Pancreas (tissue), 10 donors: ENCODE measurements around the gene ZCCHC9. TPM values are rescaled to one million over a fixed set of nuclear protein-coding genes. Genes with fewer than 3 reads are reported as not detected.

Experiments
- ATAC-seq, 4 donors: fragments of 200-7000 bp; cut with Tn5 transposase; one replicate each; pipeline versions ENCODE4 v1.8.0 to v1.9.1; 2020; ENCODE audit warnings: mild to moderate bottlenecking in 4 of 4, moderate library complexity in 4 of 4
- DNase-seq, 6 donors: peaks; one replicate each; pipeline ENCODE4 v3.0.0-alpha.2; 2020
- FAIRE-seq: peaks from 2 replicates; lab custom pipeline; 2012; peaks lifted over from hg19 to GRCh38; lab: Jason Lieb, UNC
- H3K27ac ChIP-seq, 4 donors: fragments of 200-600 bp; sonication (generic); 1 replicate in 3 of 4; 2 replicates in 1 of 4; pipeline versions ENCODE4 v1.5.0 to v1.8.0; 2020
- H3K27me3 ChIP-seq, 4 donors: fragments of 200-600 bp; one replicate each; pipeline ENCODE4 v1.8.0; 2021
- H3K36me3 ChIP-seq, 3 donors: fragments of 200-600 bp; sonication (generic) in 1 of 3; one replicate each; pipeline versions ENCODE4 v1.5.0 to v1.8.0; 2020 to 2021
- H3K4me1 ChIP-seq, 3 donors: fragments of 200-600 bp; one replicate each; pipeline ENCODE4 v1.8.0; 2021
- H3K4me3 ChIP-seq, 4 donors: fragments of 200-600 bp; sonication (generic) in 2 of 4; one replicate each; pipeline versions ENCODE4 v1.5.0 to v1.8.0; 2020 to 2021
- H3K9me3 ChIP-seq, 4 donors: fragments of 200-600 bp; one replicate each; pipeline ENCODE4 v1.8.0; 2021
- WGBS, 2 donors: extraction: QIAGEN DNeasy Blood & Tissue Kit; methylation state at CpG; one replicate each; pipeline ENCODE4 v1.1.7; 2013; 5-methylcytosine and 5-hydroxymethylcytosine counted together
- intact Hi-C, 3 donors: fragments of 100-400 bp; cut with DNase I; formaldehyde crosslinking; loops; one replicate each; pipeline versions ENCODE4 v1.11.1 to v1.14.2; 2022
- polyA plus RNA-seq, 2 donors: library from polyadenylated mRNA; stranded (reverse); fragments of 200-250 nt; gene quantifications; one replicate each; pipeline ENCODE4 v1.2.3, GENCODE V29; 2013
- total RNA-seq, 6 donors: library from RNA; stranded (reverse); fragmentation: NEBNext Ultra II Directional in 4 of 6; extraction: Animal tissue kit (Norgen Biotek cat#: 25700) in 4 of 6; gene quantifications; one replicate each; pipeline versions ENCODE4 v1.2.1 to v1.2.4, GENCODE V29; 2021 to 2023
- TF ChIP-seq, protein P1 (sequence below), 4 donors: fragments of 200-600 bp; sonication (generic) in 3 of 4; IDR thresholded peaks; one replicate each; pipeline versions ENCODE4 v1.5.0 to v1.8.0; 2021; ENCODE audit warnings: antibody characterized with exemption in 4 of 4
- donor health status: healthy with polysubstance abuse.
- donor health status: DM: no; HTN: no; CAD: no; lungs with moderate emphysema.
- donor health status: DM: no; HTN: no; CAD: no.
- donor health status: control.
- donor health status: control.
- donor health status: Bipolar disorder and iron deficiency.
- donor health status: DM: yes; HTN: yes; CAD: no.
- donor health status: DM: no; HTN: no; CAD: no.
- donor health status: DM: no; HTN: no; CAD: no.
- donor health status: DM: yes; HTN: yes; CAD: no.

Gene ZCCHC9
- total and polyA plus RNA-seq, 8 donors: 6.1 to 14.7 (median 7.6) TPM

DNA sequence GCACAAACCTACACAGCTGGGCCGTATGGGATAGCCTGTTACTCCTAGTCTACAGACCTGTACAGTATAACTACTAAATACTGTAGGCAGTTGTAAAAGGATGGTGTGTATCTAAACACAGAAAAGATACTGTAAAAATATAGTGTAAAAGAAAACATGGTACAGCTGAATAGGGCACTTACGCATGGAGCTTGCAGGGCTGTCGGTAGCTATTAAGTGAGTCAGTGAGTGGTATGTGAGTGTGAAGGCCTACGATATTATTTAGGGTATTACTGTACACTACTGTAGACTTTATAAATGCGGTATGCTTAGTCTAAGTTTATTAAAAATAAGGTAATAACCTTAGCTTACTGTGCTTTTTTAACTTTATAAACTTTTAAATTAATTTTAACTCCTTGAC lies 1.2 kb downstream of the ZCCHC9 start:
- Histone ChIP-seq H3K36me3 (no peaks in the 10 kb centered on the region), H3K4me1 (peaks cover 6 to 25% (median 19%) of the 10 kb centered on the region in 3 donors), H3K4me3 (peak overlapping the region in 3 of 4 donors; percentile 57 to 83 (median 62)), H3K9me3 (no peaks in the 10 kb centered on the region), H3K27ac (no peak overlapping the region), H3K27me3 (no peaks in the 10 kb centered on the region)
- 83 to 92% methylated on average over 5 of the region's 5 CpGs for WGBS, 2 donors
- intact Hi-C loops: no loop called here
- TF ChIP-seq, protein P1, sequence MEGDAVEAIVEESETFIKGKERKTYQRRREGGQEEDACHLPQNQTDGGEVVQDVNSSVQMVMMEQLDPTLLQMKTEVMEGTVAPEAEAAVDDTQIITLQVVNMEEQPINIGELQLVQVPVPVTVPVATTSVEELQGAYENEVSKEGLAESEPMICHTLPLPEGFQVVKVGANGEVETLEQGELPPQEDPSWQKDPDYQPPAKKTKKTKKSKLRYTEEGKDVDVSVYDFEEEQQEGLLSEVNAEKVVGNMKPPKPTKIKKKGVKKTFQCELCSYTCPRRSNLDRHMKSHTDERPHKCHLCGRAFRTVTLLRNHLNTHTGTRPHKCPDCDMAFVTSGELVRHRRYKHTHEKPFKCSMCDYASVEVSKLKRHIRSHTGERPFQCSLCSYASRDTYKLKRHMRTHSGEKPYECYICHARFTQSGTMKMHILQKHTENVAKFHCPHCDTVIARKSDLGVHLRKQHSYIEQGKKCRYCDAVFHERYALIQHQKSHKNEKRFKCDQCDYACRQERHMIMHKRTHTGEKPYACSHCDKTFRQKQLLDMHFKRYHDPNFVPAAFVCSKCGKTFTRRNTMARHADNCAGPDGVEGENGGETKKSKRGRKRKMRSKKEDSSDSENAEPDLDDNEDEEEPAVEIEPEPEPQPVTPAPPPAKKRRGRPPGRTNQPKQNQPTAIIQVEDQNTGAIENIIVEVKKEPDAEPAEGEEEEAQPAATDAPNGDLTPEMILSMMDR (IDR thresholded peaks at IDR 0.05): no peak
- FAIRE-seq: no peak
- ATAC-seq: no peak
- DNase-seq: no peak

DNA sequence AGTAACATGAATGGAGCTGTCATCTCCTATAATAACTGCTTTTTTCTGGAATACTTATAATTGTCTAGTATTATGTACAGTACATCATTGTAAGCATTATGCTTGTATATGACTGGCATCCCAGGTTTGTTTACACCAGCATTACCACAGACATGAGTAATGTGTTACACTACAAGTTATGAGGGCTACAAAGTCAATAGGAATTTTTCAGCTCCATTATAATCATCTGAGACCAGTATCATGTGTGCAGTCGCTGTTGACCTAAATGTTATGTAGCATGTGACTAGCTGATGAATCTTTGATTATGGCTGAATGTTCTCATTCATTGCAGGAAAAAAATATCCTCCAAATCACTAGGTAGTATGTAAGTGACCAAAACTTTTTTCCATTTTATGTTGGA lies 2.2 kb downstream of the ZCCHC9 start:
- Histone ChIP-seq H3K4me1 (peaks cover 6 to 25% (median 19%) of the 10 kb centered on the region in 3 donors), H3K27ac (no peak overlapping the region), H3K4me3 (no peak overlapping the region), H3K27me3 (no peaks in the 10 kb centered on the region), H3K9me3 (no peaks in the 10 kb centered on the region), H3K36me3 (no peaks in the 10 kb centered on the region)
- no peak for DNase-seq
- 74 to 78% methylated on average over 1 of the region's 1 CpG for WGBS, 2 donors
- no peak for ATAC-seq
- intact Hi-C loops: no loop called here
- TF ChIP-seq, protein P1 (IDR thresholded peaks at IDR 0.05): no peak
- no peak for FAIRE-seq

DNA sequence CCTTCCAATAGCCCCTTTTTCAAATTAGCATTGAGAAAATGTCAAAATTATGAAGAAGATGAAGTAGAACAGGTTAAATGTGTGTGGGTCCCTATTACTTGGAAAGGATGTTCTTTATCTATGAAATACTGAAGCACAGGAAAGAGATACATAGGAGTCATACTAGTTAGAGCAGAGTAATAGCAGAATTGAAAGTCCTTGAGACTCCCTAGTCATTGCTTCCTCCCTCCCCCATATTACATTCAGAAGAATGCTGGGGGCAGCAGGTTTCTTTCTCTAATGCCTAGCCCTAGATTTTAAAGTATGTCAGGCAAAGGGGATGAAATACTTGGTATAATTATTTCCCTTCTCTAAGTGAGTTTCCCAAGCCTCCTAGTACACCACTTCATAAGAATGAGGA lies 4.4 kb downstream of the ZCCHC9 start:
- intact Hi-C loops: no loop called here
- Histone ChIP-seq H3K27me3 (no peaks in the 10 kb centered on the region), H3K4me3 (no peak overlapping the region), H3K9me3 (no peaks in the 10 kb centered on the region), H3K36me3 (no peaks in the 10 kb centered on the region), H3K27ac (no peak overlapping the region), H3K4me1 (peaks cover 0 to 9% (median 6%) of the 10 kb centered on the region in 3 donors)
- TF ChIP-seq, protein P1 (IDR thresholded peaks at IDR 0.05): no peak
- DNase-seq: no peak
- ATAC-seq: no peak
- FAIRE-seq: no peak

DNA sequence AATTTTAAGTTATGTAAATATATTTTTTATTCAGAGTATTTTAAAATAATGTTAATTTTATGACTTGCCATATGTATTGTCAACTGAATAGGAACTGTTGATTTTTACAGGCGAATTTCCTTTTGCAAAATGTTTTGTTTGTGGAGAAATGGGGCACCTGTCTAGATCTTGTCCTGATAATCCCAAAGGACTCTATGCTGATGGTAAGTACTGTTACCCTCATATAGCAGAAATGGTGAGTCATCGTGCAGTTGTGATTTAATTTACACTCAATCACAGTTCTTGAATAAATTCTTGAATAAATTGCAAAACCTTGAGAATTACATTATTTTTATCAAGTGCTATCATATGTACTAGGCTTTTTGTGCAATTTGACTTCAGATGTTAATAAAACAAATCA lies 7.4 kb downstream of the ZCCHC9 start:
- Histone ChIP-seq H3K4me3 (no peak overlapping the region), H3K4me1 (no peaks in the 10 kb centered on the region), H3K27me3 (no peaks in the 10 kb centered on the region), H3K9me3 (no peaks in the 10 kb centered on the region), H3K27ac (no peak overlapping the region), H3K36me3 (peaks cover 0 to 14% (median 0%) of the 10 kb centered on the region in 3 donors)
- no peak for DNase-seq
- ATAC-seq: no peak
- intact Hi-C loops: no loop called here
- WGBS, 2 donors: 91 to 95% methylated on average over 2 of the region's 2 CpGs
- no peak for FAIRE-seq
- TF ChIP-seq, protein P1 (IDR thresholded peaks at IDR 0.05): no peak

DNA sequence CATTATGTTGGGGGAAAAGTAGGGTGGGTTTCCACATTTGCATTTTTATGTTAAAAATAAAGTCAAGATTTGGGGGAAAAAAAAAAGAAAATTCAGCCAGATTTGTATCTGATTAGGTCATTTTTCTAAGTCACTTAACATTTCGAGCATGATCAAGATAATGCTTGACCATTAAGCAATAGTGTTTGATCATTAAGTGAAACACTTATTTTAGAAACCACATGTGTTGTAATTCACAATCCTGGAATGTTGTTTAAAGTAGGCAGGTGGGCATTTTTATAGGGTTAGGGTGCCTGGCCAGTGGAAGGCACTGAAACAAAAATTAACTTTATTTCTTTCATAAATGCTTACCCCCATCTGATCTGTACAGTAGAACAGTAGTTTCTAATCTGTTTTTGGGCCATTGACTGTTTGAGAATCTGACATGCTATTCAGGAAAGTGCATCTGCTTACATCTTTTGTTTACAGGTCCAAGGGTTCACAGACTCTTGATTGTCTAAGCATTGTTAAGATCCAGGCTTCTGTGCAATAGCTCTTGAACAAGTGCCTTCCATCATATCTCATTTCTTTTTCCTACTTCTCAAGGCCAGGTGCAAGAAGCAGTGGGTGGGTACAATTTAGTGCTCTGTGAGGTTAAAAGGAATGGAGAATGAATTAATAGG lies 9.1 kb downstream of the ZCCHC9 start:
- 65 to 67% methylated on average over 1 of the region's 1 CpG for WGBS, 2 donors
- no peak for FAIRE-seq
- ATAC-seq: no peak
- no peak overlapping the region for H3K27ac ChIP-seq
- H3K36me3 ChIP-seq: peaks cover 0 to 14% (median 0%) of the 10 kb centered on the region in 3 donors
- H3K4me3 ChIP-seq: no peak overlapping the region
- intact Hi-C loops: no loop called here
- H3K27me3 ChIP-seq: no peaks in the 10 kb centered on the region
- no peaks in the 10 kb centered on the region for H3K9me3 ChIP-seq
- no peaks in the 10 kb centered on the region for H3K4me1 ChIP-seq
- TF ChIP-seq, protein P1 (IDR thresholded peaks at IDR 0.05): no peak
- DNase-seq: no peak
